GM12878 (cell line): Measurements from ENCODE around the gene LMX1B. TPM values are rescaled to one million over a fixed set of nuclear protein-coding genes. Genes with fewer than 3 reads are reported as not detected.

Source experiments
- ATAC-seq: fragments of 200-7000 bp; cut with Tn5 transposase; 3 replicates; pipeline ENCODE4 v1.9.1; 2020; ENCODE audit warnings: mild to moderate bottlenecking, moderate library complexity
- BruUV-seq: library from RNA; stranded (reverse); fragments of 400-500 nt; replicated peaks from 2 replicates; lab custom pipeline; 2021; lab: Mats Ljungman, UMichigan
- CTCF ChIA-PET: fragments of 300-600 bp; sonication (Branson Sonifier 250); formaldehyde crosslinking; extraction: SDS; loops from one replicate; lab custom pipeline; 2021; ENCODE audit warnings: inconsistent platforms; lab: Yijun Ruan, JAX
- POLR2A ChIA-PET: fragments of 350-600 bp; formaldehyde crosslinking; extraction: SDS; loops from one replicate; lab custom pipeline; 2021; ENCODE audit warnings: inconsistent platforms; lab: Charles Lee
- RAD21 ChIA-PET: fragments of 300-600 bp; sonication (Branson Sonifier 250); formaldehyde crosslinking; loops from one replicate; lab custom pipeline; 2023; ENCODE audit warnings: antibody characterized with exemption; ENCODE audit not compliant: unreplicated experiment; lab: Charles Lee
- SMC1A ChIA-PET: fragments of 300-600 bp; sonication (Branson Sonifier 250); formaldehyde crosslinking; loops from one replicate; lab custom pipeline; 2023; ENCODE audit not compliant: unreplicated experiment, uncharacterized antibody; lab: Charles Lee
- DNase-seq: peaks from one replicate; pipeline ENCODE4 v3.0.0-alpha.2; 2011; ENCODE audit warnings: low read depth, low spot score
- FAIRE-seq: peaks from 3 replicates; lab custom pipeline; 2011; peaks lifted over from hg19 to GRCh38; lab: Jason Lieb, UNC
- H2AFZ ChIP-seq: 2 replicates; pipeline ENCODE4 v1.6.0; 2011; ENCODE audit warnings: low read depth, low read length, control low read depth; ENCODE audit not compliant: control insufficient read depth
- H3K27ac ChIP-seq: 2 replicates; pipeline ENCODE4 v1.5.1; 2011; ENCODE audit warnings: control low read depth; ENCODE audit not compliant: control insufficient read depth, insufficient read depth
- H3K27me3 ChIP-seq, 2 experiments: replicated peaks in 1 of 2; 2 replicates each; pipeline versions ENCODE4 v1.6.0 to v1.6.1; 2011; ENCODE audit warnings: low read length in 1 of 2; ENCODE audit not compliant: control insufficient read depth in 2 of 2, insufficient read depth in 2 of 2
- H3K36me3 ChIP-seq, 2 experiments: 2 replicates each; pipeline ENCODE4 v1.5.1; 2011; ENCODE audit warnings: low read length in 1 of 2; ENCODE audit not compliant: control insufficient read depth in 2 of 2, insufficient read depth in 2 of 2
- H3K4me1 ChIP-seq: 2 replicates; pipeline ENCODE4 v1.6.1; 2011; ENCODE audit warnings: mild to moderate bottlenecking, low read length, moderate library complexity, mixed read lengths; ENCODE audit not compliant: control insufficient read depth, insufficient read depth
- H3K4me2 ChIP-seq: 2 replicates; pipeline ENCODE4 v1.6.0; 2011; ENCODE audit warnings: control low read depth; ENCODE audit not compliant: control insufficient read depth, insufficient read depth
- H3K4me3 ChIP-seq: fragments of 200-600 bp; sonication (generic); 2 replicates; pipeline ENCODE4 v1.5.1; 2016
- H3K79me2 ChIP-seq: 2 replicates; pipeline ENCODE4 v1.6.0; 2011; ENCODE audit warnings: low read length; ENCODE audit not compliant: control insufficient read depth, insufficient read depth
- H3K9ac ChIP-seq: 2 replicates; pipeline ENCODE4 v1.8.0; 2011; ENCODE audit warnings: low read length, control low read depth, mixed read lengths; ENCODE audit not compliant: control insufficient read depth, insufficient read depth
- H3K9me3 ChIP-seq: replicated peaks from 3 replicates; pipeline ENCODE4 v1.5.1; 2011; ENCODE audit warnings: mild to moderate bottlenecking, low read length; ENCODE audit not compliant: control insufficient read depth, insufficient read depth
- H4K20me1 ChIP-seq: 2 replicates; pipeline ENCODE4 v1.6.0; 2011; ENCODE audit not compliant: control insufficient read depth, insufficient read depth
- BCL11A ChIP-seq: IDR thresholded peaks from 2 replicates; pipeline ENCODE4 v1.6.1; 2011; ENCODE audit warnings: low read depth, low read length
- BRCA1 ChIP-seq: IDR thresholded peaks from 2 replicates; pipeline ENCODE4 v1.6.1; 2011; ENCODE audit warnings: low read depth, low read length, improper control_type of control experiment
- GABPA ChIP-seq: IDR thresholded peaks from 2 replicates; pipeline ENCODE4 v1.6.1; 2014; ENCODE audit warnings: antibody characterized with exemption, low read depth, mild to moderate bottlenecking, inconsistent platforms
- IKZF1 ChIP-seq: fragments of 450-650 bp; conservative IDR thresholded peaks from 2 replicates; pipeline ENCODE4 v1.6.1; 2017; ENCODE audit warnings: antibody characterized with exemption, mild to moderate bottlenecking
- NR2C2 ChIP-seq: IDR thresholded peaks from 2 replicates; pipeline ENCODE4 v1.6.1; 2011; ENCODE audit warnings: borderline replicate concordance, low read depth; ENCODE audit not compliant: control insufficient read depth, insufficient read length
- RUNX3 ChIP-seq: IDR thresholded peaks from 2 replicates; pipeline ENCODE4 v1.6.1; 2012; ENCODE audit warnings: low read length, inconsistent platforms
- SMARCA5 ChIP-seq: fragments of 450-650 bp; IDR thresholded peaks from 2 replicates; pipeline ENCODE4 v1.6.1; 2017; ENCODE audit warnings: mild to moderate bottlenecking
- SMC3 ChIP-seq: IDR thresholded peaks from 2 replicates; pipeline ENCODE4 v1.6.1; 2011; ENCODE audit warnings: low read length, improper control_type of control experiment, borderline replicate concordance
- WGBS: methylation state at CpG from one replicate; pipeline ENCODE4 v1.1.6; 2016; ENCODE audit warnings: low lambda C conversion rate; ENCODE audit not compliant: insufficient replicate concordance, insufficient coverage; ENCODE audit errors: missing lambda C conversion rate; 5-methylcytosine and 5-hydroxymethylcytosine counted together
- in situ Hi-C: fragments of 300-500 bp; cut with MboI; formaldehyde crosslinking; loops from 9 replicates; pipeline ENCODE4 v1.14.3; 2018; ENCODE audit warnings: mixed read lengths
- intact Hi-C: fragments of 100-400 bp; cut with micrococcal nuclease; formaldehyde crosslinking; loops from one replicate; pipeline ENCODE4 v1.14.2; 2022; ENCODE audit not compliant: unreplicated experiment
- polyA plus RNA-seq, 11 experiments: library from polyadenylated mRNA; depleted of rRNA in 4 of 11; unstranded in 6 of 11; stranded (reverse) in 5 of 11; fragments of >200 nt; fragmentation: Nextera tagmentation in 4 of 11; fragmentation: Illumina TruSeq in 1 of 11; extraction: Ambion mirVana in 4 of 11; extraction: Trizol in 1 of 11; gene quantifications; 1 replicate in 1 of 11; 2 replicates in 10 of 11; pipeline versions ENCODE4 v1.2.1 to v1.2.3, GENCODE V29; 2011 to 2016; ENCODE audit warnings: inconsistent platforms in 2 of 11, missing spikeins in 2 of 11, low read depth in 1 of 11
- total RNA-seq, 4 experiments: library from RNA; depleted of rRNA in 3 of 4; stranded (reverse); fragments of >200 nt in 3 of 4; fragmentation: Illumina TruSeq in 1 of 4; extraction: Trizol in 1 of 4; gene quantifications; 2 replicates each; pipeline versions ENCODE4 v1.2.1 to v1.2.3, GENCODE V29; 2013 to 2021
- TF ChIP-seq, protein P1 (sequence below): fragments of 450-650 bp; formaldehyde crosslinking; IDR thresholded peaks from 2 replicates; pipeline ENCODE4 v1.4.0; 2020; ENCODE audit warnings: mild to moderate bottlenecking, moderate library complexity
- TF ChIP-seq, protein P2 (sequence below), 3 experiments: IDR thresholded peaks in 2 of 3; conservative IDR thresholded peaks in 1 of 3; 2 replicates each; pipeline ENCODE4 v1.5.1; 2011; ENCODE audit warnings: low read depth in 3 of 3, low read length in 3 of 3, mild to moderate bottlenecking in 3 of 3, control low read depth in 2 of 3, moderate library complexity in 2 of 3, inconsistent platforms in 1 of 3, mixed read lengths in 1 of 3; ENCODE audit not compliant: control insufficient read depth in 2 of 3, insufficient read depth in 1 of 3; ENCODE audit errors: extremely low read depth in 1 of 3
- TF ChIP-seq, protein P3 (sequence below): fragments of 450-650 bp; conservative IDR thresholded peaks from 2 replicates; pipeline ENCODE4 v1.6.1; 2017; ENCODE audit warnings: mild to moderate bottlenecking, moderate library complexity

LMX1B gene
- total and polyA plus RNA-seq, 10 of the 15 experiments (the other 5 are each of a cell fraction or from before 2014, with no cell fraction given), result not detected

DNA sequence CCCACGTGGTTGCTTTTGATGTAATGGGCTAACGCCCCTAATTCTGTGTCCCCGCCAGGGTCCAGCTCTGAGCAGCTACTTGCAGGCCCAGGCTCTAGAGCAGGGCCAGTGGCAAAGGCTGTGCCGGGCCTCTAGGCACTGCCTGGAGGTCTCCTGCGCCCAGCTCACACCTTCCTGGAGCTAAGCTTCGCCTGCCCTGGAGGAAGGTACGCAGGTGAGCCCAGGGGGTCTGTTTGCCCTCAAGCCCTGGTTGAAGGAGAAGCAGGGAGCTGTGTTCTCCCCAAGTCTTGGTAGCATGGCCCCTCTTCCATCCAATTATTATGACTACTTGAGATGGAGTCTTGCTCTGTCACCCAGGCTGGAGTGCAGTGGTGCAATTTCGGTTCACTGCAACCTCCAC is 5.2 kb upstream of the LMX1B start:
- Histone ChIP-seq H4K20me1 (no peaks in the 10 kb centered on the region; the same call in 1 of the 2 replicates), H3K79me2 (no peaks in the 10 kb centered on the region), H3K4me3 (no peak overlapping the region), H3K4me1 (no peaks in the 10 kb centered on the region), H3K36me3 (no peaks in the 10 kb centered on the region), H3K4me2 (no peak overlapping the region), H2AFZ (no peak overlapping the region), H3K27me3 (peaks cover 2 to 14% of the 10 kb centered on the region in 2 experiments), H3K9ac (no peak overlapping the region), H3K9me3 (no peaks in the 10 kb centered on the region), H3K27ac (no peak overlapping the region)
- 27% methylated on average over 8 of the region's 8 CpGs for WGBS
- in situ Hi-C loops (loop anchor here (5.0 kb wide), 1 partner anchor 174 kb away; no protein-coding TSS in a partner anchor), intact Hi-C loops (no loop called here)
- ChIA-PET POLR2A (no interaction called here), RAD21 (no interaction called here), SMC1A (no interaction called here), CTCF (interaction anchor here (0.6 to 2.1 kb wide), 2 partner anchors 161 to 174 kb away, joined by 3 to 5 read pairs; no protein-coding TSS in a partner anchor)
- DNase-seq (no peak), FAIRE-seq (no peak), ATAC-seq (no peak)
- TF ChIP-seq, protein P1, sequence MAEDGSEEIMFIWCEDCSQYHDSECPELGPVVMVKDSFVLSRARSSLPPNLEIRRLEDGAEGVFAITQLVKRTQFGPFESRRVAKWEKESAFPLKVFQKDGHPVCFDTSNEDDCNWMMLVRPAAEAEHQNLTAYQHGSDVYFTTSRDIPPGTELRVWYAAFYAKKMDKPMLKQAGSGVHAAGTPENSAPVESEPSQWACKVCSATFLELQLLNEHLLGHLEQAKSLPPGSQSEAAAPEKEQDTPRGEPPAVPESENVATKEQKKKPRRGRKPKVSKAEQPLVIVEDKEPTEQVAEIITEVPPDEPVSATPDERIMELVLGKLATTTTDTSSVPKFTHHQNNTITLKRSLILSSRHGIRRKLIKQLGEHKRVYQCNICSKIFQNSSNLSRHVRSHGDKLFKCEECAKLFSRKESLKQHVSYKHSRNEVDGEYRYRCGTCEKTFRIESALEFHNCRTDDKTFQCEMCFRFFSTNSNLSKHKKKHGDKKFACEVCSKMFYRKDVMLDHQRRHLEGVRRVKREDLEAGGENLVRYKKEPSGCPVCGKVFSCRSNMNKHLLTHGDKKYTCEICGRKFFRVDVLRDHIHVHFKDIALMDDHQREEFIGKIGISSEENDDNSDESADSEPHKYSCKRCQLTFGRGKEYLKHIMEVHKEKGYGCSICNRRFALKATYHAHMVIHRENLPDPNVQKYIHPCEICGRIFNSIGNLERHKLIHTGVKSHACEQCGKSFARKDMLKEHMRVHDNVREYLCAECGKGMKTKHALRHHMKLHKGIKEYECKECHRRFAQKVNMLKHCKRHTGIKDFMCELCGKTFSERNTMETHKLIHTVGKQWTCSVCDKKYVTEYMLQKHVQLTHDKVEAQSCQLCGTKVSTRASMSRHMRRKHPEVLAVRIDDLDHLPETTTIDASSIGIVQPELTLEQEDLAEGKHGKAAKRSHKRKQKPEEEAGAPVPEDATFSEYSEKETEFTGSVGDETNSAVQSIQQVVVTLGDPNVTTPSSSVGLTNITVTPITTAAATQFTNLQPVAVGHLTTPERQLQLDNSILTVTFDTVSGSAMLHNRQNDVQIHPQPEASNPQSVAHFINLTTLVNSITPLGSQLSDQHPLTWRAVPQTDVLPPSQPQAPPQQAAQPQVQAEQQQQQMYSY (CRISPR knock-in tag), result no peak
- TF ChIP-seq SMC3, result no peak
- no peak for TF ChIP-seq BRCA1
- TF ChIP-seq IKZF1, result no peak
- TF ChIP-seq, protein P2, sequence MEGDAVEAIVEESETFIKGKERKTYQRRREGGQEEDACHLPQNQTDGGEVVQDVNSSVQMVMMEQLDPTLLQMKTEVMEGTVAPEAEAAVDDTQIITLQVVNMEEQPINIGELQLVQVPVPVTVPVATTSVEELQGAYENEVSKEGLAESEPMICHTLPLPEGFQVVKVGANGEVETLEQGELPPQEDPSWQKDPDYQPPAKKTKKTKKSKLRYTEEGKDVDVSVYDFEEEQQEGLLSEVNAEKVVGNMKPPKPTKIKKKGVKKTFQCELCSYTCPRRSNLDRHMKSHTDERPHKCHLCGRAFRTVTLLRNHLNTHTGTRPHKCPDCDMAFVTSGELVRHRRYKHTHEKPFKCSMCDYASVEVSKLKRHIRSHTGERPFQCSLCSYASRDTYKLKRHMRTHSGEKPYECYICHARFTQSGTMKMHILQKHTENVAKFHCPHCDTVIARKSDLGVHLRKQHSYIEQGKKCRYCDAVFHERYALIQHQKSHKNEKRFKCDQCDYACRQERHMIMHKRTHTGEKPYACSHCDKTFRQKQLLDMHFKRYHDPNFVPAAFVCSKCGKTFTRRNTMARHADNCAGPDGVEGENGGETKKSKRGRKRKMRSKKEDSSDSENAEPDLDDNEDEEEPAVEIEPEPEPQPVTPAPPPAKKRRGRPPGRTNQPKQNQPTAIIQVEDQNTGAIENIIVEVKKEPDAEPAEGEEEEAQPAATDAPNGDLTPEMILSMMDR (IDR thresholded peaks at IDR 0.05 in 2 of 3, conservative IDR thresholded peaks at IDR 0.05 in 1 of 3; ENCODE audit: control insufficient read depth in 2 of 3, extremely low read depth in 1 of 3, insufficient read depth in 1 of 3, low read depth in 3 of 3, low read length in 3 of 3), result no peak
- no peak for TF ChIP-seq GABPA
- no peak for TF ChIP-seq RUNX3
- no peak for TF ChIP-seq BCL11A
- TF ChIP-seq, protein P3, sequence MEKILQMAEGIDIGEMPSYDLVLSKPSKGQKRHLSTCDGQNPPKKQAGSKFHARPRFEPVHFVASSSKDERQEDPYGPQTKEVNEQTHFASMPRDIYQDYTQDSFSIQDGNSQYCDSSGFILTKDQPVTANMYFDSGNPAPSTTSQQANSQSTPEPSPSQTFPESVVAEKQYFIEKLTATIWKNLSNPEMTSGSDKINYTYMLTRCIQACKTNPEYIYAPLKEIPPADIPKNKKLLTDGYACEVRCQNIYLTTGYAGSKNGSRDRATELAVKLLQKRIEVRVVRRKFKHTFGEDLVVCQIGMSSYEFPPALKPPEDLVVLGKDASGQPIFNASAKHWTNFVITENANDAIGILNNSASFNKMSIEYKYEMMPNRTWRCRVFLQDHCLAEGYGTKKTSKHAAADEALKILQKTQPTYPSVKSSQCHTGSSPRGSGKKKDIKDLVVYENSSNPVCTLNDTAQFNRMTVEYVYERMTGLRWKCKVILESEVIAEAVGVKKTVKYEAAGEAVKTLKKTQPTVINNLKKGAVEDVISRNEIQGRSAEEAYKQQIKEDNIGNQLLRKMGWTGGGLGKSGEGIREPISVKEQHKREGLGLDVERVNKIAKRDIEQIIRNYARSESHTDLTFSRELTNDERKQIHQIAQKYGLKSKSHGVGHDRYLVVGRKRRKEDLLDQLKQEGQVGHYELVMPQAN, result no peak
- no peak for TF ChIP-seq NR2C2
- no peak for TF ChIP-seq SMARCA5
- BruUV-seq, result no TSS peak
